NCI-H524 treated with DMSO at 0.1 percent for 48 hours (cell line): Measurements from ENCODE around the gene TSPOAP1.
A peak's percentile ranks its signal among the peaks of the same experiment; 100 is the strongest.
"Not testable (repeated sequence)": the region's sequence is repeated elsewhere in the genome, so short reads cannot be mapped to it uniquely, and the experiment has no call there.

Experiments
- DNase-seq: peaks from one replicate; lab custom pipeline; 2025; lab: John Stamatoyannopoulos, UW

TSPOAP1 gene

GRCh38 chr17:58360296-58361063 lies 31.9 kb upstream of the TSPOAP1 start:
- DNase-seq: no peak

GRCh38 chr17:58358408-58359172 lies 30.0 kb upstream of the TSPOAP1 start:
- DNase-seq: no peak

GRCh38 chr17:58357312-58358297 lies 29.0 kb upstream of the TSPOAP1 start:
- DNase-seq: no peak

- no peak for DNase-seq
Measured at GRCh38 chr17:58356231-58356630, 27.6 kb upstream of the TSPOAP1 start.

GRCh38 chr17:58354541-58355216 lies 26.1 kb upstream of the TSPOAP1 start:
- no peak for DNase-seq

- no peak for DNase-seq
Measured at GRCh38 chr17:58353389-58353825, 24.8 kb upstream of the TSPOAP1 start.

GRCh38 chr17:58352596-58353388 lies 24.2 kb upstream of the TSPOAP1 start:
- no peak for DNase-seq

GRCh38 chr17:58351831-58352595 lies 23.4 kb upstream of the TSPOAP1 start, which contains the start of gene SUPT4H1:
TSS of gene SUPT4H1 (minus strand) at chr17:58352201. CDS start at chr17:58352135, 66 bp downstream.
- DNase-seq: peak; percentile 79

GRCh38 chr17:58351182-58351581 lies 22.6 kb upstream of the TSPOAP1 start:
- DNase-seq: no peak

- no peak for DNase-seq
Measured at GRCh38 chr17:58348038-58348437, 19.4 kb upstream of the TSPOAP1 start.

- DNase-seq: no peak
Measured at GRCh38 chr17:58345500-58345899, 16.9 kb upstream of the TSPOAP1 start.

- no peak for DNase-seq
Measured at GRCh38 chr17:58344791-58345157, 16.2 kb upstream of the TSPOAP1 start.

GRCh38 chr17:58344047-58344790 lies 15.6 kb upstream of the TSPOAP1 start:
- no peak for DNase-seq

GRCh38 chr17:58343131-58343530 lies 14.5 kb upstream of the TSPOAP1 start:
- no peak for DNase-seq

- DNase-seq: no peak
Measured at GRCh38 chr17:58341861-58342475, 13.4 kb upstream of the TSPOAP1 start.

- not testable (repeated sequence) for DNase-seq
Measured at GRCh38 chr17:58341136-58341860, 12.7 kb upstream of the TSPOAP1 start.

GRCh38 chr17:58340405-58340876 lies 11.8 kb upstream of the TSPOAP1 start:
- DNase-seq: no peak
